Measurements from ENCODE around the gene CTRB1.

Gene CTRB1

GRCh38 chr16:75218256-75219076 is at the start of gene CTRB1:
CTRB1 (plus strand) TSS chr16:75218988; CDS start chr16:75219008, 20 bp downstream.
- DNase-seq, result peak in 4 of 14 donors; percentile 13 to 66 (median 22)

GRCh38 chr16:75169899-75170405 is 48.8 kb upstream of the CTRB1 start:
- DNase-seq, result no peak

- no peak for DNase-seq
Observed at GRCh38 chr16:75172578-75172977, 46.2 kb upstream of the CTRB1 start.

- no peak for DNase-seq
Observed at GRCh38 chr16:75175074-75175473, 43.7 kb upstream of the CTRB1 start.

DNA sequence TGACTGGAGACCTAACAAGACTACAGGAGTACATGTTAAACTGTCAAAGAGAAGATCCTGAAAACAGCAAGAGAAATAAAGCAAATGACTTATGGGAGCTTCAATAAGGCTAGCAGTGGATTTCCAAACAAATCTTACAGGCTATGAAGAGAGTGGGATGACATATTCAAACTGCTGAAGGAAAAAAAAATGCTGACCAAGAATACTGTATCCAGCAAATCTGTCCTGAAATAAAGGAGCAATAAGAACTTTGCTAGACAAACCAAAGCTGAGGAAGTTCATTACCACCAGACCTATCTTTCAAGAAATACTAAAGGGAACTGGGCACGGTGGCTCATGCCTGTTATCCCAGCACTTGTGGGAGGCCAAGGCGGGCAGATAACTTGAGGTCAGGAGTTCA is 41.9 kb upstream of the CTRB1 start:
- no peak for DNase-seq

GRCh38 chr16:75179208-75179607 is 39.6 kb upstream of the CTRB1 start:
- no peak for DNase-seq

- no peak for DNase-seq
Observed at GRCh38 chr16:75181630-75182029, 37.2 kb upstream of the CTRB1 start.

DNA sequence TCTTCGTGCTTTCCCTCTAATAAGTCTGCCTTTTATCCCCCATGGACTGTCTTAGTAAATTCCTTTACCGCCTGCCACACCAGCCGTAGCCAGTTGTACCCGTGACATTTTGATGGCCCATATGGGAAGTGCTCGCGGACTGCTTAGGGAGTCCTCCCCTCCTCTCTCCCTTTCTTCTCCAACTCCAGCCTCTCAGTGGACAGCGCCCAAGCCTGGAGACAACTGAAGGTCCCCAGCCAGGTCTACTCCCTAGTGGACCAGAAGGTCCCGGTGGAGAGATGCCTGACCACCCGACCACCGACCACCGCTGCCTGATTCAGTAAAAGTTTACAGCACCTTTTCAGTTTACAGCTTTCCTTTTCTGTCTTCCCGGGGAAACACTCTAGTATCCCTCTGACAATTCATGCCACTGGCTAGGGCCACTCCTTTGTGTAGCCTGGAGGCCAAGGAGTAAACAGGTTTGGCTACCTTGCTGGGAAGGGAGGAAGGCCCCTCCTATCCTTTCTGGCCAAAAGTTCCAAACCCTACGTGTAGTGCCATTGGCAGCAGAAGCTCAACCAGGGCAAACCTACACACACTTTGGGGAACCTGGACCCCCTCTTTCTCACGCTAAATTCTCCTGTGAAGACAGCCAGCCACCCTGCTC is 29.8 kb upstream of the CTRB1 start:
- no peak for DNase-seq

DNA sequence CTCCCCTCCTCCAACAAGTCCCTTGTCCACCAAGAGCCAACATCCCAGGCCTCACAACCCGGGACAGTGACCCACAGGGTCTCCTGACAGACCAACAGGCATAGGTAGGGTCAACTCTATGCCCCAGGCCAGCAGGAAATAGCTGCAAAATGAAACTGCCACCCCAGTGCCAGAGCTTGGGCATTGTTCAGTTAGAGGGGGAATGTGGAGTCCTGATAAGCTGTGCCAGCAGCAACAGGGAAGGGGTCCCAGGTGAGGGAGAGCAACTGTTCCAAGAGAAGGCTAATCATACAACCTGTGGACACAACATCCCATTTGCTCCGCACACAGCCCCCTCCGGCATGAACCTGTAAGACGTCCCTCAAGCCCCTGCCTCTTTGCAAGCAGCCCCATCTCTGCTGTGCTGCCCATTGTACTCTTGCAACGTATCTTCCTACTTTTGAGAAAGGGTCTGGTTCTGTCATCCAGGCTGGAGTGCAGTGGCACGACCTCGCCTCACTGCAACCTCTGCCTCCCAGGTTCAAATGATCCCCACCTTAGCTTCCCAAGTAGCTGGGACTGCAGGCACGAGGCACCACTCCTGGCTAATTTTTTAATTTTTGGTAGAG is 29.0 kb upstream of the CTRB1 start:
- no peak for DNase-seq

DNA sequence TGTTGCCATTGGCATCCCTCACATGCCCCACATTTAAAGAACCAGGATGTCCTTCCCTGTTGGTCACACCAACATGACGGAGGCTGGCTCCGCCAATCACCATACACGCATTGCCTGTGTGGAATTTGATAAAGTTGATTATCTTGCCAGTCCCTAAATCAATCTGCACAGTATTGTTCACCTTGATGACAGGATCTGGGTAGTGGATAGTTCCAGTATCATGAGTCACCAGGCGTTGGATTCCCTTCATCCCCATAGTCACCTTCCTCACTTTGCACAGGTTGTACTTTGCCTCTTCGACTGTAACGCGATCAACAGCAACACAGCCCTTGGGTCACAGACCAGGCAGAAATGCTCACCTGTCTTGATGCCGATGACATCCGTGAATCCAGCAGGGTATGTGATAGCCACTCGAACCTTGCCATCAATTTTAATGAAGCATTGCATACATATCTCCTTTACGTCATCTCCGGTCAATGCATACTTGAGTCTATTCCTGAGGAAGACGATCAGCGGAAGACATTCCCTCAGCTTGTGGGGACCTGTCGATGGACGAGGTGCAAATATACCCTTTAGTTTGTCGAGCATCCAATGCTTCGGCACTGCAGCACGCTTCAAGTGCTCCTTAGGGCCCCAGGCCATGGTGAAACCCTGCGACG is 26.1 kb upstream of the CTRB1 start:
- no peak for DNase-seq

- no peak for DNase-seq
Observed at GRCh38 chr16:75193265-75193650, 25.5 kb upstream of the CTRB1 start.

DNA sequence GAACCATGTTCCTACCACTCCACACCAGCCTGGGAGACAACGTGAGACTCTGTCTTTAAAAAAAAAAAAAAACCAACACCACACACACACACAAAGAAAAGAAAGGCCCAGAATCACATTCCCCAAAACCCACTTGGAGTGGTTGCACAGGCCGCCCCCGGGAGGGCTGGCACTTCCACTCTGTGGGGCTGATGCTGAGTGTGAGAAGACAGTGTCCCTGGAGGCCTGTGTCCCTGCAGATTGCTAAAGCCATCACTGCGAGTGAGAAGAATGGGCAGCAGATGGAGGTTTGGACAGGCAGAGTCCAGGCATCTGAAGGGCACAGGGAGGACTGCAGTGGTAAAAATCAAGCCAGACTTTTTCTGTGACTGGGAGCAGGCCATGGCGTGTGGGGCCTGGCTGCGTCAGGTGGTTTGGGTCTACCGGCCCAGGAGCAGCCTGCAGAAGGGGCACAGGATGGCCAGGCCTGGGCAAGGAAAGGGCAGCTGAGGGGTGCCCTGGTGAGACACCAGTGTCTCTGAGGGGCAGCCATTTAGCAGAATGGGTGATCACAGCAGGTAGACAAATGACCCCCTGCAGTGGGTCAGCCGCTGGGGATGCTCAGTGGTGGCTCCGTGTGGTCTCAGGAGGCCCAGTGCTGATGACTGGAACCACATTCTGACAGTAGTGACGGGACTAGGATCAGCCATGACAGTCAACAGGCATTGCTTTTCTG is 24.9 kb upstream of the CTRB1 start:
- DNase-seq, result no peak

DNA sequence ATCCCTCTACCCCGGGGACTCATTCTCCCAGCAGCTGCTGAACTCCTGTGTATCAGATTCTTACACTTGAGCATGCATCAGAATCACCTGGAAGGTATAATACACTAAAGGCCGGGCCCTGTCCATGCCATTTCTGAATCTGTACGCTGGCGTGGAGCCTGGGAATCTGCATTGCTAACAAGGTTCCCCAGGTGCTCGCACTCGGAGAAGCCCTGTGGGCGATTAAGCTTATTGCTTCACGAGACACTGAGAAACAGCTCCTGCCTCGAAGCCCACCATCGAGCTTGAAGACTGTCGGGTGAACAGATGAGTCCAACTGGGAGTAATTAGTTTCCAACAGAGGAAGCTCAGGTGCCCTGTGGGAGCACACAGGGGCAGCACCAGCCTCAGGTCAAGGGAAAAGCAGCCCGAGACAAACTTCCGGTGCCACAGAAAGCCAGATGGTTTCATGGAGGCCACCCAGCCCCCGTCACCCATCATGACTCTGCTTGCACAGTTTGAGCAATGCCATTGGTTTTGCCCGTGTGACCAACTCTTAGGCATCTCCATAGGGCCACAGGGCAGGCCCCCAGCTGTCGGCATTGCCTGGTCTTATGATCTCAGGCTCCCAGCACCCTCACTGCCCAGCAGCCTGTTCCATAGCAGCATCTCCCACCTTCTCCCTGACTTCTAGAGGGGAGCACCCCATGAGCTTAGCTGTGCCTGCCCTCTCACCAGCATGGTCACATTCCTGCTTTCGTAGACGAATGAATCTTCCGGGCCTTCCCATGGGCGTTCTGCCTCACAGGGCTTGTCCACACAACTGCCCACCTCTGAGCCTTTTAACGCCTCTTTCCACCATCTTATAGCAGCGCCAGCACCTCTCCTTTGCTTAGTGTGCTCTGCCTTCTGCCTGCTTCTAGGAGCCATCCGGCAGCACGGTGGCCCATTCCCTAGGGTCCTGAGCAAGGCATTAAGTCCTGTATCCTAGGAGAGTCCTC is 22.7 kb upstream of the CTRB1 start:
- no peak for DNase-seq

DNA sequence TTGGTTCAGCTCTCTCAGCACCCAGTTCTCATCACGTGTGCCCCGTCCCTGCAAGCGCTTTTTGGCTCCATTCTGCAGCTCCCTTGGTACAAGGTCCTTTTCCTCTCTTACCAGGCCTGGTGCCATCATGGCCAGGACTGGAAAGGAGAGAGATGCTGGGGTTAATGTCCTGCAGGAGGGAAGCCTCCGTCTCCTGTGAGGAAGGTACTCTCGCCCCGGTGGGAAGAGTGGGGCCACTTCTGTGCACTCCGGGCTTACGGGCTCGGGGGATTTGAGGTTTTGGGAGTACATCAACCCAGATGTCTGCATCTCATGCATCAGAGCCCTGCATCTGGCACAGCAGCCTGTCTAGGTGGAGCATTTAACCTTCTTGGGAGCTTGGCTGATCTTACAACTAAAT is 22.0 kb upstream of the CTRB1 start:
- no peak for DNase-seq

GRCh38 chr16:75197522-75198134 is 21.2 kb upstream of the CTRB1 start:
- no peak for DNase-seq

DNA sequence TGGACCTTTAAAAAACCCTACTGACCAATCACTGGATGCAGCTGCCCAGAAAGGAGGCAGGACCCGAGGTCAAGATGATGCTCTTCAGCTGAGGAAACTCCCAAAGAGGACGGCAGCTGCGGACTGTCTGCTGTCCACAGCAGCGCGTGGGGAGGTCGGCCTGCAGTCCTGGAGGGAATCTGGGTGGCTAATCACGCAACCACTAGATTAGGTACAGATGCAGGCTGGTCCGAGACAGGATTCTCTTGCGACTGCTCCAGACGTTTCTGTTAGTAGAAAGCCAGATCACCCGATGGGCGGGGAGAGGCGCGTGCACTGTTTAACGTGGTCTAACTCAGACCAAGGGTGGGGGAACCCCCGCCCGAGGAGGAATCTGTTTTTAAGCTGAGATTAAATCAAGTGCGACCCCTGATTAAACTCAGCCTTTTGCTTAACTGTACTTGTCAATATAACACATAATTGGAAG is 20.6 kb upstream of the CTRB1 start:
- no peak for DNase-seq

GRCh38 chr16:75202069-75202590 is 16.7 kb upstream of the CTRB1 start:
- no peak for DNase-seq

DNA sequence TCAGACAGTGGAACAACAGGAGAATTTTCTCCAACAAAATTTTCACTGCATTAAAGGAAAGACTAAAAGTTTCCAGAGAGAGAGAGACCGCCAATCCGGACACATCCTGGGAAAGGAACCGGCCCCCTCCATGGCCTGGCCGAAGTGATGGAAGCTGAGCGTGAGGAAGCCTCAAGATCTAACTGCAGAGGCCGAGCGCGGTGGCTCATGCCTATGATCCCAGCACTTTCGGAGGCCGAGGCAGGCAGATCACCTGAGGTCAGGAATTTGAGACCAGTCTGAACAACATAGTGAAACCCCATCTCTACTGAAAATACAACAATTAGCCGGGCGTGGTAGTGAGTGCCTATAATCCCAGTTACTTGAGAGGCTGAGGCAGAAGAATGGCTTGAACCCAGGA is 15.7 kb upstream of the CTRB1 start:
- DNase-seq, result no peak

DNA sequence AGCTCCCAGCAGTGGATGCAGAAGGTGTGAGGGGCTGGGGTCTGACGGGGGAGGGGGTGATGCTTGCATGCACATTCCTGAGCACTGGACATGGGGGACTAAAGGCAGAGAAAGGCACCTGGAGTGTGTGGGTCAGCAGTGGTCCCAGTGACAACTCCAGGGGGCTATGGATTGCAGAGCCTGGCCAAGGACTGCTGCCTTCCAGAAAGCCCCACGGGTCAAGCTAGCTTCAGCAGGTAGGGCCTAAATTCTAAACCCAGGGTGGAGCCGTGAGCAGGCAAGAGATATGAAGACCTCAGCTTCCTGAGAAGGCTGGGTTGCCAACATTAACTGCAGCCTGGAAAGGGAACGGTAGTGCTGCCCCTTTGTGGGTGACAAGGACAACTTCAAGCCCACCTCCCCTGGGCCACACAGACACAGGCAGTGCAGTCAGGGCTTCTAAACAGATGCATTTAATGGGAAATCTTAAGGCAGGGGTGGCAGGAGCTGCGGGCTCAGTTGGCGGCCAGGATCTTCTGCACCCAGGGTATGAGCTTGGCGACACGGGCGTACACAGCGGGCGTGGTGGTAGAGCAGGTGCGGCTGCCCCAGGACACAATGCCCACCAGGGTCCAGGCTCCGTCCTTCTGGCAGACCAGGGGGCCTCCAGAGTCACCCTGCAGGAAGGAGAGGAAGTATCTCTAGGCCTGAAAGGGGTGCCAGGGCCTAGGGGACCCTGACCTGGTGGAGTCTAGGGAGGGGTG is 14.9 kb upstream of the CTRB1 start:
- no peak for DNase-seq

DNA sequence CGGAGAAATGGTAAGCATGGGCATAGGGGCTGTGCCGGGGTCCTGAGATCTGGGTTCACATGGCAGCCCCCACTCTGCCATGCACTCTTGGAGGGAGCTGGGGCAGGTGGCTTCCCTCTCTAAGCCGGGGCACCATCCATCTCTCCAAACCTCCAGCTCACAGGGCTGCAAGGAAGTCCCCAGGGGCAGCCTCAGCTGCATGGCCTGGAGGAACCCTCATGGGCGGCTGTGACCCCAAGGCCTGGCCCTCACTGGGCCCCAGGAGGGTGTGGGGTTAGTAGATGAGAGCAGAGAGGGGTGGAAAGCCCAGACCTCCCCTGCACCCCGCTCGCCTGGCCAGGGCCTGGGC is 14.4 kb upstream of the CTRB1 start:
- no peak for DNase-seq

All from C1 segment of cervical spinal cord (tissue), 14 donors.